GM21529 (cell line): Measurements from ENCODE around the gene PIAS1.
"Not testable (repeated sequence)": the region's sequence is repeated elsewhere in the genome, so short reads cannot be mapped to it uniquely, and the experiment has no call there.

ENCODE experiments used
- ATAC-seq: cut with Tn5 transposase; IDR thresholded peaks from one replicate; pipeline ENCODE4 v1.9.1; 2021; ENCODE audit not compliant: unreplicated experiment

Gene PIAS1

GRCh38 chr15:68201153-68201878 lies 147.2 kb downstream of the PIAS1 start:
- no peak for ATAC-seq

DNA sequence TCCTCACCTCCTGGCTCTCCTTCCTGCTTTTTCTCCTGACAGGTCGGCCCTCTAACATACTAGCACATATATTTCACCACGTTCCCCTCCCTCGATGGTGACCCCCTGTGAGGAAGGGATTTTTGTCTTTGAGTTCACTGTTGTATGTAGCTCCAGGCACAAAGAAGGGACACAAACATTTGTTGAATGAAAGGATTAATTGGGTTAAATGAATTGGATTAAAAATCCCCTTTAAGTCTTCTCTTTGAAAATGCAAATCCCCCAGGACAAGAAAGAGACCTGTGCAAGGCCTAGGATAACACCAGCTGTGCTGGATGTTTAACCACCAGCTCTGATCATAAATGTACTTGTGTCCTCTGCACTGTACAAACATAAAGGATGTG lies 147.8 kb downstream of the PIAS1 start:
- no peak for ATAC-seq

DNA sequence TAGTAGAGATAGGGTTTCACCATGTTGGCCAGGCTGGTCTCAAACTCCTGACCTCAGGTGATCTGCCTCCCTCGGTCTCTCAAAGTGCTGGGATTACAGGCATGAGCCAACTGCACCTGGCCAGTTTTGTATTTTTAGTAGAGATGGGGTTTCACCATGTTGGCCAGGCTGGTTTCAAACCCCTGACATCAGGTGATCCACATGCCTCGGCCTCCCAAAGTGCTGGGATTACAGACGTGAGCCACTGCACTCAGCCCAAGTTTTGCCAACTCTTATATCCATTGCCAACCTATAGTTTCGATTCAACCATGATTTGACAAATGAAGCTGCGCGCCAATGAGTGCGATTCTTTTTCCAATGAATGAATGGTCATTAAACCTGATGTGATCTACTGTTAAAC lies 148.9 kb downstream of the PIAS1 start:
- not testable (repeated sequence) for ATAC-seq

DNA sequence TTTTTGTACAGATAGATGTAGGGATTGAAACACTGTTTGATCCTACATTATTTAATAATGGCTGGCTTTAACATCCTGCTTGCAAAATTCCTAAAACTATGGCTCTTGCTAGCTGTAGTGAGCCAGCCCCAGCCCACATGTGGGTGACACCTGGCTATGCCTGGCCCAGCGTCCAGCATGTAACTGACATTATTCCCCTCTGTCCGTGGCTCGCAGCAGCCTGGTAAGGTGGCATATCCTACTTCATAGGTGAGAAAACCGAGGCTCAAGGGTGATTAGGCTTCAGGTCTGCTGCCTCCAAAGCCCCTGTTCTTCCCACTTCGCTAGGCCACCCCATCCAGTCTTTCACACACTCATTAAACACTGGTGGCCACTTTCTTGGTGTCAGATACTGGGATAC lies 149.4 kb downstream of the PIAS1 start:
- no peak for ATAC-seq

DNA sequence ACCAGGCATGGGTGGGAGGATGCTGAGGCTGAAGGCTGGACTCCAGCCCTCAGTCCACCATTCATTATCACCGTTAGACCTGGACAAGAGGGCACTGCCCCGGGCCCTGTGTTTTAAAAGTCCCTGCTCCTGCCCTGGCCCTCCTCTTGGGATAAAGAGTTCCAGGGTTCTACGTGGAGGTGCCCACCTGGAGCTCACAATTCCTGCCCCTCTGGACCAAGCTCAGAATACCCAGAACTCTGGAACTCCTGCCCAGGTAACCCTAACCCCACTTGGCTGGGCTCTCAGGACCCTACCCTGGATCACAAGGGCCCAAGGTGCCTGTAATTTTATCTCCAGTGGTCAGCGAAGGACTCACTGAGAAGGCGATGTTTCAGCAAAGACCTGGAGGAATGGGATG lies 149.8 kb downstream of the PIAS1 start:
- ATAC-seq = no peak

DNA sequence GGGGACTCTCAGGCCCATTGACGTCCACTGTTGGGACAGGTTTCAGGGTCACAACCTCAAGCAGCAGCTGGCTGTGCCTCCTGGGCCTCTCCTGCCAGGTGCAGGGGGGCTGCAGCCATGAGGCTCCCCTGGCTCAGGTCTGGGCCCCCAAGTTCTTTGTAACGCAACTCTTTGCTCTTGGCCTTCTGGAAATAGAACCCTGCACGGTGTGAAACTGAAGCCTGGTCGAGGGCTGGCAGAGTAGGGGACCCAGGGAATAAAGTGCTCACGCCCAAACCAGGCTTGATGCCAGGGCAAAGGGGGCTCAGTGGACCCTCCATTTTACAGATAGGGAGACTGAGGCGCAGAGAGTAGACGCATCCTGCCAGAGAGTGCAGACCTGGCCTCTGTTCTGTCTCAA lies 150.2 kb downstream of the PIAS1 start:
- no peak for ATAC-seq

DNA sequence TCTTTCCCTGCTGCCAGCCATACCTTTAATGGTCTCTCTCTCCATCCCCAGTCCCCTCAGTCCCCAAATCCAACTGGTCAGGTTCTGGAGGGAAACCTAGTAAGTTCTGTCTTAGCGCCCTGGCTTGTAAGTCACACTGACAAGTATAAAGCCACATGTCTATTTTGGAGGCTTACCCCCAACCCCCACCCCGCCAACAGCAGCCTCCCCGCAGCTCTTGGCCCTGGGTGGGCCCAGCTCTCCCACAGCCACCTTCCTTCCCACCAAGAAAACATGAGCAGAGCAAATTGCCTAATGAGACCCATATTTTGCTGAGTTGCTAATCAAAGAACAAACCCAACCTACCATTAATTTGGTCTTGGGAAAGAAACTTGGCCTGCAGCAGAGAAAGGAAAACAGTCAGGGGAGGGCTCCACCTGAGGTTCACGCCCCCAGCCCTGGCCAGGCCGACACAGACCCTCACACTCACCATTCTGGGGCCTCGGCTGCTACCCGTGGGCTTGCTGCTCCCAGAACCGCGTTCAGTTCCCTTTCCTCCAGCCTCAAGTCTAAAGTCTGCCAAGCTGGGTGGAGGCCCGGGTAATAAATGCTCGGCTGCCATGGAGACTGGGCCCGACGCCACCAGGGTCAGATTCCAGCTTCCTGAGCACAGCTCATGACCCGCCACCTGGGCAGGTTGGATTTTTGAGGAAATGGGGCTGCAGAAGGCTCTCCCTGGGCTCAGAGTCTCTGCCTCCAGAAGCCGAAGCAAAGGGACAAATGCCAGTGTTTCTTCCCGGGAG lies 150.9 kb downstream of the PIAS1 start, which contains the start of gene CALML4:
CALML4 (minus strand) TSS at position 557 of the 782 bp plus-strand sequence; CDS start at position 472, 85 bp downstream.
- ATAC-seq = no peak

DNA sequence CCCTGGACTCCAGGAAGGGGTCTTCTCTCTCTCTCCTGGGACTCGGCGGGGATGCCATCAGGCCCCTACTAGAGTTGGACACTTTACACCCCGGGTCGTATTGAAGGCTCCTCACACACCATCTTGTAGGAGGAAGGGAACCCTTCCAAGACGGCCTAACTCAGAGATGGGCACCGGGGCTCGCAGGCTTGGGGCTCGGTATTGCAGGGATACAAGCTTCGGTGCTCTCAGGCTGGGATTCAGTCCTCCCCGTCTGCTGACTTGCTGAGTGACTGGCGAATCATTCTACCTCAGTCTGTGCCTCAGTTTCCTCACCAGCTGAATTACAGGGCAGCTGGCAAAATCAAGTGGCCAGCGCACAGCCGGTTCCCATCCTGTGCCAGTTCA lies 151.4 kb downstream of the PIAS1 start:
- ATAC-seq = no peak

GRCh38 chr15:68205954-68206539 lies 151.9 kb downstream of the PIAS1 start:
- ATAC-seq = no peak

- no peak for ATAC-seq
Observed at GRCh38 chr15:68206711-68207151, 152.6 kb downstream of the PIAS1 start.

DNA sequence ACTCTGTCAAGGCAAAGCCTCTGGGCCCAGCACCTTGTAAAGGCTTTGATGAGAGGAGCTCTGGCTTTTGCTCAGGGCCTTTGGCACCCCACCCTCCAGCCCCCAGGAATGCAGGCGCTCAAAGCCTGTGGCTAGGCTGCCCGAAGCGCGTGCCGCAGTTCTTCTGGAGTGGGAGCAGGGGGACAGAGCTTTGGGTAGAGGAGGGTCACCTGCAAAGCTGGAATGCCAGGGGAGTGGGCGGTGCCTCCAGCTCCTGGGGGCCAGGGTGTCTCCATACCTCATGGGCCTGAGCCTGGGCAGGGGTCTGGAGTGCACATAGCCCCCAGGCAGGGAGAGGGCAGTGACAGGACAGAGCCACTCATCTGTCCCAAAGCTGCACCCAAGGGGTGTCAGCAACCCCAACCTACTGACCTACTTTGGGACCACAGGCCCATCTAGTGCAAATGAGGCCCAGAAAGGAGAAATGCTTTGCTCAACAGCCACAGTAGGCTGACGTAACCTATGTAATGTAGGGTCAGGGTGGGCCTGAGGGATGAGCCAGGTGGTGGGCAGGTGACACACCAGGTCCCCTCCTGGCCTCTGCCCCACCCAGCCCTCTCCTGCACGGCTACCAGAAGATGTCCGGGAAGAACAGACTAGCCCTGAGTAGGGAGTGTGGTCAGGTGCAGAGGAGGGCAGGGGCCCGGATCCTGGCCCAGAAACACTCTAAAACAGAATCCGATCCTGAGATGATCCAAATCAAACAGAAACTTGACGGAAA lies 153.2 kb downstream of the PIAS1 start:
- ATAC-seq = no peak

- no peak for ATAC-seq
Observed at GRCh38 chr15:68208136-68208535, 154.0 kb downstream of the PIAS1 start.

DNA sequence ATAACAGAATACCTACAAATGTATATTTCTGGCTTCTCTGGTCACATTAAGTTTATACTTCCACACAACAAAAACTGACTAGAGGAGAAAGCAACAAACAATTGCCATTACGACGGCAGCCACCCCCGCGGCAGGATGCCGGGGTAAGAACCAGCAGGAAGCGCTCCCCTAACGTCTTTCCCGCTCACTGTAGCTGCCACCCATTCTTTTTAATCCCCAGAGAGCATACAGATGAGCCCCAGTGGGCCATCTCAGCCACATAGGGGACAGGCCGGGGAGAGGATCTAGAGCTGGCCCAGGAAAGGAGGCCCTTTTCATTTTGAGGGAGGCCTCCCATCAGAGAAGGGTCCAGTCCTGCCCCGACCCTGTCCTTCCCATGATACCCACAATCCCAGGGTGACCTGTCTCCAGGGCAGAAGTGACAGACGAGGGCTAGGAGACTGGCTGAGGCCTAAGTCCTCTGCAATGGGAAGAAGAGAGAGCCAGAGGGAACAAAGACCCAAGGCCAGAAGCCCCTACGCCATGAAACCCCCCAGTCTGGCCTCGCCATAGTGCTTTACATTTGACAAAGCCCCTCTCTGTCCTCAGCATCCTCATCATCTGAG lies 154.6 kb downstream of the PIAS1 start:
- no peak for ATAC-seq

DNA sequence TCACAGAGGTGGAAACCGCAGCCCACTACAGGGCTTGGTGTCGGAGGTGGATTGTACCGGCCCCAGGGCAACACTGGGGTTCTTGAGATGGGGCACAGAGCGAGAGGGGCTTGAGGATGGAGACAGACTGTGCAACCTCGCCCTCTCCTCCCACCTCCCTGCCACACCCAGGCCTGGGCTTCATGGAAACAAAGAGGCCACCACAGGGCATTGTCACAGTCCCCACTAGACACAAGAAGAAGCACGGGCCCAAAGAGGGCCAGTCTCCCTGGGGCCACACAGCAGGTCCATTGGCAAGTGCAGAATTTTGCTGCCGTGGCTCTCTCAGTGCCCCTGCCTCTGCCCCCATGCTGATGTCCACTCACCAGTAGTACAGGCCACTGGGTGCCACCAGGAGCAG lies 155.2 kb downstream of the PIAS1 start:
- peak; percentile 8 for ATAC-seq

- peak; percentile 43 for ATAC-seq
Observed at GRCh38 chr15:68209735-68210408, 155.8 kb downstream of the PIAS1 start.

DNA sequence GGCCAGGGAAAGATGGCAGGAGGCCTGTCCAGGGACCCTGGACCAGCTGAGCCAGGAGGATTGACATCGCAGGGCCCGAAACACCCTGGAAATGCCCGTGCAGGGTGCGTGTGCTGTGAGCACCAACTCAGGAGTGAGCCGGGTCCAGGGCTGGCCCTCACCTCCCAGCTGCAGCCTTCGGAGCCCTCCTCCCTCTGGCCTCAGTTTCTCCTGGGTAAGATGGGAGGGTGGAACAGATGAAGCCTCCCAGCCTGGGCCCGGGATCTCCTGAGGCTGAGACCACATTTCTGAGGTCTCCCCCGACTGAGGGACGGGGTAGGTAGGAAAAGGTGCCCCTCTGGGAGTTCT lies 156.3 kb downstream of the PIAS1 start:
- no peak for ATAC-seq

GRCh38 chr15:68210821-68211655 lies 156.9 kb downstream of the PIAS1 start:
- no peak for ATAC-seq

DNA sequence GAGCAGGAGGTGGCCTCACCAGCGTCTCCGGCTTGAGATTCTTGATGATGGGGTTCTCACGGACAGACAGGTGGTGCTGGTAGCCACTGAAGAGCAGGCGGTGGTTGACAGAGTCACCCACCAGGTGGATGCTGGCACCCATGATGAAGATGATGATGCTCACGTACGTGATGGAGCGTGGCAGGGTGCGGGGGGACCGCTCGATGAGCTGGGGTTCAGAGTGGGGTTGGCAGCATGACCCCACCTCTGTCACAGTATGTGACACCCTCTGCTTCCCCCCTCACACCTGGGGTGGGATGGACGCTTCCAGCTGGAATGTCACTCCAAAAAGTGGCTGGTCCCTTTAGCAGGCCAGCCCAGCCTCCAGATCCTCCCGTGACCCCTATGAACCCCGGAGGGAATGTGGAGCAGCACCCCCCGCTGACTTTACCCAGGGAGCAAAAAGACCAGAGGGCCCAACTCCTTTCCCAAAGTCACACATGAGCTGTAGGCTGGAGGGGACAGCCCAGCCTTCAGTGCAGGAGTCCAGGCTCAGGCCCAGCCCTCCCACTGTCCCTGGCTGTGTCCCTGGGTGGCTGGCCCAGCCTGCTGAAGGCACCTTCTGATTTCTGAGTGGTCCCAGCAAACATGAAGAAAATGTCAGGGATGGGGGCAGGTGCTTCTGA lies 157.7 kb downstream of the PIAS1 start:
- no peak for ATAC-seq

- ATAC-seq = not testable (repeated sequence)
Observed at GRCh38 chr15:68213491-68213845, 159.4 kb downstream of the PIAS1 start.
